GM23338 (cell line): ENCODE results near the gene NOD1. TPM values are rescaled to one million over a fixed set of nuclear protein-coding genes. Genes with fewer than 3 reads are reported as not detected.
A peak's percentile ranks its signal among the peaks of the same experiment; 100 is the strongest.

Source experiments
- ATAC-seq: fragments of 200-7000 bp; cut with Tn5 transposase; 3 replicates; pipeline ENCODE4 v1.9.1; 2020
- DNase-seq: peaks from one replicate; pipeline ENCODE4 v3.0.0-alpha.2; 2015; ENCODE audit warnings: low spot score
- H2AFZ ChIP-seq: fragments of 200-600 bp; sonication (generic); 2 replicates; pipeline ENCODE4 v1.8.0; 2016; ENCODE audit warnings: antibody characterized with exemption, mild to moderate bottlenecking, moderate library complexity
- H3F3A ChIP-seq: fragments of 200-600 bp; sonication (generic); replicated peaks from 2 replicates; pipeline ENCODE4 v1.8.0; 2017; ENCODE audit warnings: antibody characterized with exemption, mixed run types, low read depth
- H3K27ac ChIP-seq: fragments of 200-600 bp; sonication (generic); 2 replicates; pipeline ENCODE4 v1.6.1; 2016; ENCODE audit warnings: low read depth
- H3K27me3 ChIP-seq: fragments of 200-600 bp; sonication (generic); 2 replicates; pipeline ENCODE4 v1.8.0; 2016; ENCODE audit warnings: mild to moderate bottlenecking, mixed run types, moderate library complexity; ENCODE audit not compliant: insufficient read depth
- H3K36me3 ChIP-seq: fragments of 200-600 bp; sonication (generic); 2 replicates; pipeline ENCODE4 v1.8.0; 2016; ENCODE audit warnings: mild to moderate bottlenecking; ENCODE audit not compliant: insufficient read depth
- H3K4me1 ChIP-seq: fragments of 200-600 bp; sonication (generic); 2 replicates; pipeline ENCODE4 v1.8.0; 2016; ENCODE audit warnings: mild to moderate bottlenecking, moderate library complexity; ENCODE audit not compliant: insufficient read depth
- H3K4me2 ChIP-seq: fragments of 200-600 bp; sonication (generic); 2 replicates; pipeline ENCODE4 v1.7.1; 2017; ENCODE audit warnings: mixed run types
- H3K4me3 ChIP-seq: fragments of 200-600 bp; sonication (generic); 2 replicates; pipeline ENCODE4 v1.6.1; 2016; ENCODE audit warnings: mixed run types
- H3K79me2 ChIP-seq: fragments of 200-600 bp; sonication (generic); replicated peaks from 2 replicates; pipeline ENCODE4 v1.8.0; 2017; ENCODE audit warnings: mild to moderate bottlenecking; ENCODE audit not compliant: insufficient read depth
- H3K9me2 ChIP-seq: fragments of 200-600 bp; sonication (generic); 2 replicates; pipeline ENCODE4 v1.8.0; 2017; ENCODE audit not compliant: insufficient read depth
- H4K20me1 ChIP-seq: fragments of 200-600 bp; sonication (generic); replicated peaks from 2 replicates; pipeline ENCODE4 v1.8.0; 2017; ENCODE audit warnings: mild to moderate bottlenecking; ENCODE audit not compliant: insufficient read depth
- H3K27ac Mint-ChIP-seq: 2 replicates; pipeline ENCODE4 v1.8.0; 2020; ENCODE audit warnings: inconsistent platforms, mild to moderate bottlenecking, moderate library complexity, mixed read lengths
- H3K27me3 Mint-ChIP-seq: 3 replicates; pipeline ENCODE4 v1.8.0; 2022; ENCODE audit warnings: low read depth, mild to moderate bottlenecking, moderate library complexity, mixed read lengths, inconsistent platforms; ENCODE audit not compliant: insufficient read depth, poor library complexity
- H3K36me3 Mint-ChIP-seq: 3 replicates; pipeline ENCODE4 v1.8.0; 2021; ENCODE audit warnings: low read depth, mild to moderate bottlenecking, inconsistent platforms, moderate library complexity, mixed read lengths
- H3K4me1 Mint-ChIP-seq: 3 replicates; pipeline ENCODE4 v1.8.0; 2020; ENCODE audit warnings: mild to moderate bottlenecking, inconsistent platforms, mixed read lengths
- H3K4me3 Mint-ChIP-seq: 3 replicates; pipeline ENCODE4 v1.8.0; 2021; ENCODE audit warnings: moderate library complexity, mild to moderate bottlenecking, inconsistent platforms, mixed read lengths
- H3K9me3 Mint-ChIP-seq: 3 replicates; pipeline ENCODE4 v1.8.0; 2020; ENCODE audit warnings: moderate library complexity, mild to moderate bottlenecking, inconsistent platforms, mixed read lengths
- CREB1 ChIP-seq: fragments of 250-450 bp; sonication (Bioruptor Pico); IDR thresholded peaks from 2 replicates; pipeline ENCODE4 v1.5.0; 2020; ENCODE audit warnings: low read depth, mild to moderate bottlenecking, moderate library complexity
- EZH2phosphoT487 ChIP-seq: fragments of 200-600 bp; sonication (generic); IDR thresholded peaks from one replicate; pipeline ENCODE4 v1.8.1; 2018; ENCODE audit warnings: antibody characterized with exemption; ENCODE audit not compliant: unreplicated experiment
- JUNB ChIP-seq: IDR thresholded peaks from one replicate; pipeline ENCODE4 v1.6.1; 2016; ENCODE audit warnings: antibody characterized with exemption; ENCODE audit not compliant: unreplicated experiment
- NANOG ChIP-seq: IDR thresholded peaks from 2 replicates; pipeline ENCODE4 v1.6.1; 2016; ENCODE audit warnings: antibody characterized with exemption, borderline replicate concordance
- POLR2AphosphoS5 ChIP-seq: IDR thresholded peaks from 2 replicates; pipeline ENCODE4 v1.6.1; 2016; ENCODE audit warnings: antibody characterized with exemption, low read depth
- STAT1 ChIP-seq: IDR thresholded peaks from one replicate; pipeline ENCODE4 v1.6.1; 2016; ENCODE audit warnings: antibody characterized with exemption; ENCODE audit not compliant: unreplicated experiment
- ZNF114 ChIP-seq: fragments of 250-450 bp; sonication (Bioruptor Pico); IDR thresholded peaks from 2 replicates; pipeline ENCODE4 v1.5.0; 2020; ENCODE audit warnings: mild to moderate bottlenecking, moderate library complexity
- ZNF331 ChIP-seq: fragments of 250-450 bp; sonication (Bioruptor Pico); IDR thresholded peaks from 2 replicates; pipeline ENCODE4 v1.5.0; 2020; ENCODE audit warnings: low read depth, mild to moderate bottlenecking, moderate library complexity
- polyA plus RNA-seq: library from polyadenylated mRNA; unstranded; fragments of >200 nt; fragmentation: Nextera tagmentation; extraction: Ambion mirVana; gene quantifications from 2 replicates; pipeline ENCODE4 v1.2.1, GENCODE V29; 2016
- total RNA-seq: library from RNA; depleted of rRNA; stranded (reverse); fragments of >200 nt; shearing (Covaris generic); gene quantifications from 2 replicates; pipeline ENCODE4 v1.2.3, GENCODE V29; 2014
- TF ChIP-seq, protein P1 (sequence below): IDR thresholded peaks from 2 replicates; pipeline ENCODE4 v1.6.1; 2016; ENCODE audit warnings: antibody characterized with exemption

Gene NOD1
- total and polyA plus RNA-seq, 2 experiments from 2014 or later, result 2.1 to 7.3 TPM

DNA sequence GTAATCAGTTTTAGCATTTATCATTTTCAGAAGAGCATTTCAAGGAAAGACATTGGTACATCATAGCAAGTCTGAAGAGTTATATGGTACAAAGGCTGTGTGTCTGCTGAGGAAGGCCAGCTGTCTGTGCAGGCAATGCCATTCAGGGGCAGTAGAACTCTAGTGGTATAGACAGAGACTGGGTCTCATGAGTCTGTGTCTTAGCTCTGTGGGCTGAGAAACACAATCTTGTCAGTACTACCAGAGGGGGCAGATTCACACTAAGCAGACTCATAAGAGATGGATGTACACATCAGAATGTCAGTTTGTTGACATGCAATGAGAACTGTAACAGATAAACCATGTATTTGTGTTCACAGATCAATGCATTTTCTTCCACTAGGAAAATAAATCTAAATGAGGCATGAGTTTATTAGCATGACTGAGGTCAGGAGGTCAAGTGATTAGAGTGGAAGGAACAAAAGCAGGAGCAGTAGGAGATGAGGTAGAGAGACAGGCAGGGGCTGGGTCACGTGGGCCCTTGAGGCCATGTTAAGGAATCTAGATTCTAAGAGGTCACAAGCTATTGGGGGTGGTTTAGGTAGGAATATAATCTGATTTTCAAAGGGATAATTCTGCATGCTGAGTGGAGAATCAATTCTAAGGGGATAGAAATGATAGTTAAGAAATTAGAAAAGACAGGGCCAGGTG lies 33.5 kb upstream of the NOD1 start:
- Mint-ChIP-seq H3K36me3 (peaks cover 6% of the 10 kb centered on the region; the same call in 2 of the 3 replicates), H3K4me1 (peaks cover 10% of the 10 kb centered on the region; the same call in 2 of the 3 replicates), H3K27me3 (peaks cover 4% of the 10 kb centered on the region), H3K4me3 (no peak overlapping the region), H3K9me3 (peaks cover 16% of the 10 kb centered on the region), H3K27ac (no peak overlapping the region)
- TF ChIP-seq STAT1 (no peak), EZH2phosphoT487 (no peak), JUNB (no peak), ZNF331 (CRISPR knock-in tag) (no peak), ZNF114 (CRISPR knock-in tag) (no peak), CREB1 (CRISPR knock-in tag) (no peak), NANOG (no peak), POLR2AphosphoS5 (no peak)
- TF ChIP-seq, protein P1, sequence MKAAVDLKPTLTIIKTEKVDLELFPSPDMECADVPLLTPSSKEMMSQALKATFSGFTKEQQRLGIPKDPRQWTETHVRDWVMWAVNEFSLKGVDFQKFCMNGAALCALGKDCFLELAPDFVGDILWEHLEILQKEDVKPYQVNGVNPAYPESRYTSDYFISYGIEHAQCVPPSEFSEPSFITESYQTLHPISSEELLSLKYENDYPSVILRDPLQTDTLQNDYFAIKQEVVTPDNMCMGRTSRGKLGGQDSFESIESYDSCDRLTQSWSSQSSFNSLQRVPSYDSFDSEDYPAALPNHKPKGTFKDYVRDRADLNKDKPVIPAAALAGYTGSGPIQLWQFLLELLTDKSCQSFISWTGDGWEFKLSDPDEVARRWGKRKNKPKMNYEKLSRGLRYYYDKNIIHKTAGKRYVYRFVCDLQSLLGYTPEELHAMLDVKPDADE, result no peak
- DNase-seq, result no peak
- Histone ChIP-seq H3K4me3 (no peak overlapping the region), H3K36me3 (no peaks in the 10 kb centered on the region), H3K4me1 (no peaks in the 10 kb centered on the region), H3F3A (no peaks in the 10 kb centered on the region), H3K4me2 (no peak overlapping the region), H3K27me3 (no peaks in the 10 kb centered on the region), H4K20me1 (no peaks in the 10 kb centered on the region), H3K79me2 (no peaks in the 10 kb centered on the region), H2AFZ (no peak overlapping the region), H3K9me2 (0 out of 2 replicates have a peak, but pooled peaks cover 6% of the 10 kb centered on the region), H3K27ac (no peak overlapping the region)
- ATAC-seq, result peak; percentile 57

DNA sequence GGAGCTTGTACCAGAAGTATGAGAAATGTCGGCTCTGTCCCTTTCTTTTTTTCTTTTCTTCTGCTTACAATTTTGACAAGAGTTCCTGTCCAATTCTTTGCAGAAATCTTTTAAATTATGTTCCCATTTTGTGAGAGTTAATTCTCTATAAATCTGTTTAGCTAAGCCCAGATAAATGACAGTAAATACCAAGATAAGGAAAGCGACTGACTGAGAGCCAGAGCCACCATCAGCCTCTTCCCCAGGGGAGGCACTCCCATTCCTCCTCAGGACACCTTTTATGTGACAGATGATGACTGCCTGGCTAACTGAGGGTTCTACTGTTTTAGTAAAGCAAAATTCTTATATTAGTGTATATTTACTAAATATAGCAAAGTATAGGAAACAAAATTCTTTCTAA lies 32.9 kb upstream of the NOD1 start:
- no peak overlapping the region for H2AFZ ChIP-seq
- no peak overlapping the region for H3K27ac ChIP-seq
- ATAC-seq (no peak), DNase-seq (no peak)
- TF ChIP-seq EZH2phosphoT487, result no peak
- H3K79me2 ChIP-seq, result no peaks in the 10 kb centered on the region
- H3K27me3 ChIP-seq, result no peaks in the 10 kb centered on the region
- Mint-ChIP-seq H3K27me3 (peaks cover 9% of the 10 kb centered on the region), H3K36me3 (peaks cover 11% of the 10 kb centered on the region; the same call in 2 of the 3 replicates), H3K4me1 (peaks cover 10% of the 10 kb centered on the region; the same call in 2 of the 3 replicates), H3K27ac (no peak overlapping the region), H3K4me3 (no peak overlapping the region), H3K9me3 (peaks cover 22% of the 10 kb centered on the region)
- H3K9me2 ChIP-seq, result 0 out of 2 replicates have a peak, but pooled peaks cover 6% of the 10 kb centered on the region
- H3K4me2 ChIP-seq, result no peak overlapping the region
- H3K4me3 ChIP-seq, result no peak overlapping the region
- no peaks in the 10 kb centered on the region for H3K36me3 ChIP-seq
- H3K4me1 ChIP-seq, result no peaks in the 10 kb centered on the region
- H3F3A ChIP-seq, result no peaks in the 10 kb centered on the region
- no peaks in the 10 kb centered on the region for H4K20me1 ChIP-seq
